GM19023 (cell line): Measurements from ENCODE around the gene EPB41.
"Not testable (repeated sequence)": the region's sequence is repeated elsewhere in the genome, so short reads cannot be mapped to it uniquely, and the experiment has no call there.

Experiments used
- ATAC-seq: cut with Tn5 transposase; IDR thresholded peaks from one replicate; pipeline ENCODE4 v1.9.1; 2021; ENCODE audit warnings: mild to moderate bottlenecking, moderate library complexity; ENCODE audit not compliant: unreplicated experiment

EPB41 gene

DNA sequence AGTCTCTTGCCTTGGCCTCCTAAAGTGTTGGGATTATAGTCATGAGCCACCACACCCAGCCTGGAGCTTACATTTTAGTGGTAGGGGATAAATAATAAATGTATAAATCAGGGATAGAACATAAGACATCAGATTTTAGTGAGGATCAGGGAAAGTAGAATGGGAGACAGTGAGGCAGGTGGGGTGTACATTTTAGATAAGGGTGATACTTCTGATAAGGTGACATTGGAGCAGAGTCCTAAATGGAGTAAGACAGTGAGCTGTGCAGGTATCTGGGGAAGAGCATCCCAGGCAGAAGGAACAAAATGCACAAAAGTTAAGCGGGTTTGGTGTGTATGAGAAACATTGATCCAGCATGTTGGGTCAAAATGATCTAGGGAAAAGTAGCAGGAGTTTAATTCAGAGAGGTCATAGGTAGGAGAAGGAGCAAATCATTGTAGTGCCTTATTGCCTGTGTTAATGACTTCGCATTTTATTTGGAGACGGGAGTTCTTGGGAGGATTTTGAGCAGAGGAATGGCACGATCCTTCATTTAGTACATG, 11.1 kb downstream of the EPB41 start:
- no peak for ATAC-seq

DNA sequence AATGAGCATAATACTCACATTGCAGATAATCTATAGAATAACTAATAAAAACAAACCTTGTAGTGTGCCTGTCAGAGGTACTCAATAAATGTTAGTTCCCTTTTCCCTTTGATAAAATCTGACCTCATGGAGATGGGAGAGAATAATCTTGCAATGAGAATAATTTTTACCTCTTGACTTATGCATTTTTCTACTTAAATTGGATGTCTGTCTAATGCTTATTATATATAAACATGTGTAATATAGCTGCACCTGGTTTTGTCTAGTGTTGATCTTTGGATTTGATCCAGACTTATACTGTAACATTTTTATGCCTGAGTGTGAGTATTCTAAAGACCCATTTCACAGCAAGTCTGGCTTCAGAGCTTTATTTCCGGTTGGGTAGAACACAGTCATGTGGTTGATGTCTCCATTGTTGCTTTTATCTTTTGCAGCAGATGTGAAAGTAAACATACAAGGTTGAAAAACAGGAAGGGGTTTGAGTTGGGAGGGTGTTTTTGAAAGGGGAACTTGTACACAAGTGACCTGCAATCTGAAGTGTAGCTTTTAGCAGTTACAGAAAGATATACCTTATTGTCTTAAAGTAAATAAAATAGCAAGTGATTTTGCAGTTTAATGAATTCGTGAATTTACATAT, 12.4 kb downstream of the EPB41 start:
- ATAC-seq, result peak; percentile 79

DNA sequence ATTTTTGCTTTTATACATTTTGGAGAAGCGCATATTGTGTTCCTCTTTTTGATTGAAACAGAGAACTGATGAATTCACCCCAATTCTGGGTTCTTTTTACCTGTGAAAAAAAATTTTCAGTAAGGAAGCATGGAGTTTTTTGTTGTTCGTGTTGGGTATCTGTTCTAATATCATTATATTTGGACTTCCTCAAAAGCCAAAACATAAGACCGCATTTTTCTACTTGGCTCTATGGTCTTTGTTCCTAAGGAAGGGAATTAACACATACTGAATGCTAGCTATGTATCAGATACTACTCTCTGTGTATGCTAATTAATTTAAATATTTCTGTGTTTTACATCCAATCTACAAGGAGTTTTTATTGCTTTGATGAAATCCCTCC, 12.9 kb downstream of the EPB41 start:
- no peak for ATAC-seq

DNA sequence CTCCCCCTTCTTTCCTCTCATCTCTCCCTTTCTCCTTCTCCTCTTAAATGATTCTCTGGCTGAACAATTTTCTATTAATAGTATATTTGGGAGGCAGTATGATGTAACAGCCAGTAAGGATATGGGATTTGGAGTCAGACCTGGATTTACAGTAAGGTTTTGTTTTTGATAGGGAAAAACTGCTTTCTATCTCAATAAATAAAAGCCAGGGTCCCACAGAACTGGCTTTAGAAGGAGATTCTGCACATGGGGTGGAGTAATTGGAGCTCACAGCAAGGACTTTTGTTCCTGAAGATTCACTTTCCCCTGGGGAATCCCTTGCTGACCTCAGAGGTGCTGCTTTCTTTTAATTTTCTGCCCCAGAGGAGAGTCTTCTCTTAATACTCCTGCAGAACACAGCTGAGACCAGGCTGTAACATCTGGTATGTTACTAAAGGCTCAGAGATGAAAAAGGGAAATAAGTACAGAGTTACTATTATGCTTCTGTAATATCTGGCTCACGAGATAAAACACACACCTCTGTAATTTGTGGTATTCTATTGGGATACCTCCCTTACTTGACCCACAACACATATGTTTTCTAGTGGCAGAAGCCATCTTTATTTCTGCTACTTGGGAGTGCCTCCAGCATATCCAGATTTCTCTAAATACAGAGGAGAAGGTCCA, 13.4 kb downstream of the EPB41 start:
- no peak for ATAC-seq

DNA sequence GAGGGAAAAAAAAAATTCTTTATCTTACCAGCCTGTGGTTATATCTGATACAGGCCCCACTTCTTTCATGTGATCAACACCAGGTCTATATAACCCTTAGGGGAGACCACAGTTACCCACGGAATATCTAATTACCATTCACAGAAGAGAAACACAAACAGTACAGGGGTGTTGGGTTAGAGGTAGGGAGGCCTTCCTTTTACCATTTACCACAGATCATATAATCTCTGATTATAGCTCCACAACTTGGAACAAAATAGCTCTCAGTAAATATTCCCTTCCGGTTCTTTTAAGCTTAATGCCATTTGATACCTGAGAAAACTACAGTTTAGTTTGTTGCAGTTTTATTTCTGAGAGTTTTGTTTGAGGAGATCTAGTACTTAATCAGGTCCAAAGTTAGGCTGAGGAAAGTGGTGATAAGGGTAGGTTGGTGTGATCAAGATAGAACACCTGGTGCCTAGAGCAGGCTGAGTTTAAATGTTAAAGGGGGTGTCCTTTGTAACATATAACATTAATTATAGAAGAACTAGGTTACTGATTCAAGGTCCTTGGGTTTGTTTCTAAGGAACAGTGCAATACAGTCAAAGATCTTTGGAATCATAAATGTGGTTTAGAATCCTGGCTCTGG, 14.1 kb downstream of the EPB41 start:
- ATAC-seq, result no peak

DNA sequence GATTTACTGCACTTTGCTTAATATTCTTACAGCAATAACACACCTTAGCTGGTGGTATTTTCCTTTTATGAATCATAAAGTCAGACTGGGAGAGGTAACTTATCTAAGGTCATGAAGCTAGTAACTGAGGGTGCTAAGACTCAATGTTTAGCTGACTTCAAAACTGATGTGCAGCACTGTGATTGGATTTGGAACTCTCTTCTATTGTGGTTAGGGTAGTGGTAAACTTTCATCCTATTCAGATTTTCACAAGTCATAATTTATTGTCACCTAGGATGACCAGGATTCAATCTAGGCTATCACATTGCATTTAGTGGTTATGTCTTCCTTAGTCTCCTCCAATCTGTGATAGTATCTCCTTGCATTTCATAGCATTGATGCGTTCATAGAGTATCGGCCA, 18.9 kb downstream of the EPB41 start:
- no peak for ATAC-seq

DNA sequence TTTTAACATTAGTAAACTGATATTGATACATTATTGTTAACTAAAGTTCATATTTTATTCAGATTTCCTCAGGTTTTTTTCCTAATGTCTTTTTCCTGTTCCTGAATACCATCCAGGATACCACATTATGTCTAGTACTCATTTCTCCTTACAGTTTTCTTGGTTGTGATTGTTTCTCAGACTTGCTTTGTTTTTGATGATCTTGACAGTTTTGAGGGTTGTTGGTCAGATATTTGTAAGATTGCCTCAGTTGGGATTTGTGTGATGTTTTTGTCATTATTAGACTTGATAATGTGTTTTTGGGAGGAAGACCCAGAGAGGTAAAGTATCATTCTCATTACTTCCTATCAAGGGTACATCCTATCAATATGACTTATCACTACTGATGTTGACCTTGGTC, 19.5 kb downstream of the EPB41 start:
- ATAC-seq, result no peak

DNA sequence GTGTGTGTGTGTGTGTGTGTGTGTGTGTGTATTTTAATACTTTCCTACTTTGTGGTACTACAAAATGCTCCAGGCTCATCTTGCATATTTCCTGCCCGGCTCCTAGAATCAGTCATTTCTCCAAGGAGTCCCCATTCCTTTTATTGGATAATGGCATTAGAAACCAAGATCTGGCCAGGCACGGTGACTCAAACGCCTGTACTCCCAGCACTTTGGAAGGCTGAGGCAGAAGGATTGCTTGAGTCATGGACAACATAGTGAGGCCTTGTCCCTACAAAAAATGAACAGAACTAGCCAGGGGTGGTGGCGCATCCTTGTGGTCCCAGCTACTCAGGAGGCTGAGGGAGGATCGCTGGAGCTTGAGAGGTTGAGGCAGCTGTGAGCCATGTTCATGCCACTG, 20.3 kb downstream of the EPB41 start:
- no peak for ATAC-seq

DNA sequence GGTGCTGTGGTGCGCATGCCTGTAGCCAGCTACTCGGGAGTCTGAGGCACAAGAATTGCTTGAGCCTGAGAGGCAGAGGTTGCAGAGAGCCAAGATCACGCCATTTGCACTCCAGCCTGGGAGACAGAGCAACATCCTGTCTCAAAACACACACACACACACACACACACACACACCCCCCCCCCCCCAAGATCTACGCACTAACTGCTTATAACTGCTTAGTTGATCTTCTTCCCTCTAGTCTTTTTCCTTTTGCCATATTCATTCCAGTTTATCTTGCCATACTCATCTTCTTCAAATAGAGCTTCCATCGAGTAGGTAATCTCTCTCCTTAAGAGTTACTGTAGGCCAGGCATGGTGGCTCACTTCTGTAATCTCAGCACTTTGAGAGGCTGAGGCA, 20.9 kb downstream of the EPB41 start:
- no peak for ATAC-seq

DNA sequence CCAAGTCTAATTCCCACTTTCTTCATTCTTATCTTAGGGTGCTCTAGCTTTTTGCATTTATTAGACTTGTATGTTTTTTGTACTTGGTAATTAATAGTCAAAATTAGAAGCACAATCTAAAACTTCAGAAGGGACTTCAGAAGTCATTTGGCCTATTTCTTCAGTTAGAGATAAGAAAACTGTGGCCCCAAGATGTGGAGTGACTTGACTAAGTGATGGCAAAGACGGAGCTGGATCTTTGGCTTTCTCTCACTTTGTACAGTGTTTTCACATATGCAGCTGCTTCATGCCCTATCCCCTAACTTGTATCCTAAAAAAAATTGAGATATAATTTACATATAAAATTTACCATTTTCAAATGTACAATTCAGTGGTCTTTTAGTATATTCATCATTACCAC, 21.7 kb downstream of the EPB41 start:
- ATAC-seq, result no peak

DNA sequence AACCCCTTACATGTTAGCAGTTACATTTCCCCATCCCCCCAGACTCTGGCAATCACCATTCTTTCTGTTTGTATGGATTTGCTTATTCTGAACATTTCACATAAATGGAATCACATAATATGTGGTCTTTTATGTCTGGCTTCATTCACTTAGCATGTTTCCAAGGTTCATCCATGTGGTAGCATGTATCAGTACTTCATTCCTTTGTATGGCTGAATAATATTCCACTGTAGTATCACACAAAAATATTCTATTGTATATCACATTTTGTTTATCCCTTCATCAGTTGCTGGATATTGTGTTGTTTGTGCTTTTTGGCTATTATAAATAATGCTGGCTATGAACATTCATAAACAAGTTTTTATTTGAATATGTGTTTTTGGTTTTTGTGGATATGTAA, 22.2 kb downstream of the EPB41 start:
- no peak for ATAC-seq

DNA sequence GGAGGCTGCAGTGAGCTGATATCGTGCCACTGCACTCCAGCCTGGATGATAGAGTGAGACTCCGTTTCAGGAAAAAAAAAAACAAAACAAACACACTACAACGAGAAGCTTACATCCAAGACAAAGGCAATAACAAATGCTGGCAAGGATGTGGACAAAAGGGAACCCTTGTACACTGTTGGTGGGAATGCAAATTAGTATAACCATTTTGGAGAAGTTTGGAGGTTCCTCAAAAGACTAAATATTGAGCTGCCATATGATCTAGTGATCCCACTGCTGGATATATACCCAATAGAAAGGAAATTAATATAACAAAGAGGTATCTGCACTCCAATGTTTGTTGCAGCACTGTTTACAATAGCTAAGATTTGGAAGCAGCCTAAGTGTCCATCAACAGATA, 29.2 kb downstream of the EPB41 start:
- ATAC-seq, result not testable (repeated sequence)

DNA sequence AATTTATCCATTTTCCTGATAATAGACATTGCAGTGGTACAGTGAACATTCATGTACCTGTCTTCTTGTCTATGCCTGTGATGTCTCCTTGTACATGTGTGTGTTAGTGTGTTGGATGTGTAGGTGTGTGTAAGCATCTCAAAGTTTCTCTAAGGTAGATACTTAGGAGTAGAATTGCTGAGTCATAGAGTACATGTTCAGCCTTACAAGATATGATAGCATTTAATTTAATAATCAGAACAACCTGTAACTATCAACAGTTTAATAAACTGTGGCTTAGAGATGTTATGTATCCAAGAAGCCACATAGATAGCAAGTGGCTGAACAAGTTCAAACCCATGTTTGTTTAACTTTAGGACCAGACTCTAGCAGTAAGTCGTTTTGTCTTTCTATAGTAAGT, 35.6 kb downstream of the EPB41 start:
- no peak for ATAC-seq

DNA sequence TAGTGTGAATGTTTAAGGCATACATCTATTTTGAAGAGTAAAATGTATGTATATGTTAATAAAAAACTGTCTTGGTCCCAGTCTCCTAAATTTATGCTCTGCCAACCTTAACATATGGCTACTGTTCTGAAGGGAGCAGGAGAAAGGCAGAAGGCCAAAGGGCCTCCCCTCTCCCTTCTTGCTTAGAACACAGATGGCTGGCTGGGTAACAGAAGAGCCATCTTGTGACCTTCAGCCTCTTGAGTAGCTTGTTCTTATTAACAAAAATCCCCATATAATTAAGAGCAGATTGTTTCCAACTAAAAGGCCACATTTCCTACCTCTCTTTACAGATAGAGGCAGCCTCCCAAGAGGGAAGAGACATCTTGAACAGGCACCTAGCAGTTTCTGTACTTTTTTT, 36.1 kb downstream of the EPB41 start:
- ATAC-seq, result no peak

DNA sequence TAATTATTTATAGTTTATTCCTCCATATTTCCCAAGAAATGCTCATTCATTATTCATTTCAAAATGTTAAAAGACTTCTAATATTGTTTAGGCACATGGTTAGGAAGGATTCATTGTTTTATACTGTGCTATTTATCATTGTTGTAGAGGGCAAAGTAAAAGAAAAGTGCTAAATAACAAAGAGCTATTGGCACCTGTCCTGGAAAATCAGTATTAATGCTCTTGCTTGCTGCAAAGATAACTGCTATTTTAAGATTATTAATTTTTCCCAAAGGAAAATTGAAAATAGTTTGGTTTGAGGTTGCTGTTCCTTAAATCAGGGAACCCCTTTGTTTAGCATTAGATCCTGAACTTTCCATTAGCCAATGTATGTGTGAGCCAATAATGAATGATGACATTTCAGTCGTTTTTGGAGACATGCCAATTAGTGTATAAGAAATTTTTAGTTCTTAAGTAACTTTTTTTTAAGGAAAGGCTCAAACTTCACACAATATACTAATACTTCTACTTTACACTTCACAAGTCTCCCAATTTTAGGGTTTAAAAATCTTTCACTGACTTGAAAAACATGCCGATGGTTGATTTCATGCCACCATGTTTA, 39.9 kb downstream of the EPB41 start:
- ATAC-seq, result no peak

DNA sequence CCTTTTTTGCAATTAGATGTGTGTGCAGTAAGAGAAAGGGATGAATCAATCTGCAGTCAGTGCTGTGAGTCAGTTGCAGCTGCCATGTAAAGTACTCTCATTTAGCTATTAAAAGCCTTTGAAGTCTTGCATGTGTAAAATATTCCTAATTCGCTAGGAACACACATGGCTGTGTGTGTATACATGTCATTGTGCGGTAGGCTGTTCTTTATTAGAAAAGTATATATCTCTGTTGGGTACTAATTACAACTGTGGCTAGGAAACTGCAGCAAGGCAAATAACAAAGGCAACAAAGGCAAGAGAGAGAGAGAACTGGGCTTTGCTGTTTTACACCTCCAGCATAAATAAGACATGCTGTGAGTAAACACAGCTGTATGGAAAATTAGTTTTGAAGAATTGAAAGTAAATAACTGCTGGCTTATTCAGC, 41.7 kb downstream of the EPB41 start:
- ATAC-seq, result no peak

DNA sequence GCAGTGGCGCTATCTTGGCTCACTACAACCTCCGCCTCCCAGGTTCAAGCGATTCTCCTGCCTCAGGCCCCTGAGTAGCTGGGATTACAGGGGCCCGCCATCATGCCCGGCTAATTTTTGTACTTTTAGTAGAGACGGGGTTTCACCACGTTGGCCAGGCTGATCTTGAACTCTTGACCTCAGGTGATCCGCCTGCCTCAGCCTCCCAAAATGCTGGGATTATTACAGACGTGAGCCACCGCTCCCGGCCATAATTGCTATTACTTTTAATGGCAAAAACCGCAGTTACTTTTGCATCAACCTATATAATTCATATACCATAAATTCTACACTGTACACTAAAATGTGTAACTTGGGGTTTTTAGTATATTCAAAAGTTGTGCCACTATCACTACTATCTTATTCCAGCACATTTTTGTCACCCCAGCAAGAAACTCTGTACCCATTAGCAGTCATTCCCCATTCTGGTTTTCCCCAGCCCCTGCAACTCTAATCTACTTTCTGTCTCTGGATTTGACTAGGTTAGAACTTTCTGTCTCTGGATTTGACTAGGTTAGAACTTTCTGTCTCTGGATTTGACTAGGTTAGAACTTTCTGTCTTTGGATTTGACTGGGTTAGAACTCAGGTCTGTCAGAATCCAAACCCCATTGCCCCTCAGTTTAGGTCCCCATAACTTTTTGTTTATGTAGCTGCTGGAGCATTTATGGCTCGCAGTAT, 47.9 kb downstream of the EPB41 start:
- ATAC-seq, result not testable (repeated sequence)

DNA sequence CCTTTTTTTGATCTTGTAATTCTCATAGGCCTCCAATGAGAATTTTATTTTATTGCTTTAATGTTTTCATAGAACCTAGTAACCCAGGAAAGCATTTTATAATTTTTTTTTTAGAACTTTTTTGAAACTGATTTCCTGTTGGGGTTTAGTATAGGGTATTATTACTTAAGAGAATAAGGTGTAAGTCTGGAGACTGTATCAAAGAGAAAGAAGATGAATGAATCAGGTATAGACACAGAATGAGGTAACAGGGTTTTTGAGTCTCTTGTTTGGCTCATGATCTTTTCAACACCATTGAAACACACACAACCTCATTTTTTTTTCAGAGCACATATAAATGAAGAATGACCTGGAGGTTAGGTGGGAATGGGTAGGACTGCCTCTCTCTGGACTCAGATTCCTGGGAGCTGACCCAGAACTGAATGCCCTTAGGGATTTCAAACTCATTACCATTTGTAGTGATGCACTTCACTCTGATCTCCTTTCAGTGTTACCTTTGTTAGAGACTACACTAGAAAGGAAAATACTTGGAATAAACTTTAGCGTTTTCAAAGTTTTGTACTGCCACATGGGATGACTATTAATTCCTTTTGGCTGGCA, 51.0 kb downstream of the EPB41 start:
- no peak for ATAC-seq

DNA sequence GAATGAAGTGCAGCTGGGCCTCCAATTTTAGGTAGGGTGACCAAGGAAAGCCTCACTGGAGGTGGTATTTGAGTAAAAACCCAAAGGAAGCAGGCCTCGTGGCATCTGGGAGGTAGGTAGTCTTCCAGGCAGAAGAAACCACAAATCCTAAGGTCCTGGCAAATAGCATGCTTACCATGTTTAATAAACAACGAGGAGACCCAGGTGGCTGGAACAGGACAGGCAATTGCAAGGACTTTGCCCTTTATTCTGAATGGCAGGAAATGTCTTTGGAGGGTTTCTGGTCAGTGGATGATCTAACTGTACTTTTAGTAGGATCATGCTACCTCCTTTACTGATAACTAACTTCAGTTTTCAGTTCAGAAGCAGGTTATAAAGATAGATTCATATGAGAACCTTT, 52.2 kb downstream of the EPB41 start:
- no peak for ATAC-seq

DNA sequence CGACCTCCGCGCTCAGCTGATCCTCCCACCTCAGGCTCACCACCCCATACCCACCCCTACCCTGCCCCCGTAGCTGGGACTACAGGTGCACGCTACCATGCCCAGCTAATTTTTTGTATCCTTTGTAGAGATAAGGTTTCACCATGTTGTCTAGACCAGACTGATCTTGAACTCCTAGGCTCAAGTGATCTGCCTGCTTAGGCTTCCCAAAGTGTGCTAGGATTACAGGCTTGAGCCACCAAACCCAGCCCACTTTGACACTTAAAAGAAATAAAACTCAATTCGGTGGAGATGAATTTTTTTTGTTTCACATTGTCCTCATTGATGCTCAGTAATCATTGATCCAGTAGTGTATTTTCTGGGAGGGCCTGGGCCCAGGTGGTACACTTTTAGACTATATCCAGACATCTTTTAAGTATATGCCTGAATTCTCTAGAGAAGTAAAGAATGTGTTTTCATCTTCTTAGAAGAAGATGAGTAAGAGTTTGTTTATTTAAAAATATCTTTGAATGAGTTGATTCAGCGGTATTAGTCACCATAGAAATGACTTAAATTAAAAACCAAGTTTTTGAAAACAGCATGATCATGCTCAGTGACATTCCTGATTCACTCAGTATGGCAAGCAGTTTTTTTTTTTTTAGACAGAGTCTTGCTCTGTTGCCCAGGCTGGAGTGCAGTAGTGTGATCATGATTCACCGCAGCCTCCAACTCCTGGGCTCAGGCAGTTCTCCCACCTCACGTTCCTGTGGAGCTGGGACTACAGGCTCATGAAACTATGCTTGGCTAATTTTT, 57.8 kb downstream of the EPB41 start:
- ATAC-seq, result no peak
